Hindlimb muscle (tissue), 1 donor: Measurements from ENCODE around the gene VASH1. TPM values are rescaled to one million over a fixed set of nuclear protein-coding genes. Genes with fewer than 3 reads are reported as not detected.

Experiments used
- DNase-seq: peaks from one replicate; pipeline ENCODE4 v3.0.0-alpha.2; 2013
- polyA plus RNA-seq: library from polyadenylated mRNA; unstranded; fragments of 120-200 nt; gene quantifications from one replicate; pipeline ENCODE4 v1.2.1, GENCODE V29; 2013; ENCODE audit not compliant: insufficient read length

VASH1 gene
- polyA plus RNA-seq, 1 donor: 51.4 TPM

- no peak for DNase-seq
Observed at GRCh38 chr14:76742966-76743365, 18.3 kb upstream of the VASH1 start.

DNA sequence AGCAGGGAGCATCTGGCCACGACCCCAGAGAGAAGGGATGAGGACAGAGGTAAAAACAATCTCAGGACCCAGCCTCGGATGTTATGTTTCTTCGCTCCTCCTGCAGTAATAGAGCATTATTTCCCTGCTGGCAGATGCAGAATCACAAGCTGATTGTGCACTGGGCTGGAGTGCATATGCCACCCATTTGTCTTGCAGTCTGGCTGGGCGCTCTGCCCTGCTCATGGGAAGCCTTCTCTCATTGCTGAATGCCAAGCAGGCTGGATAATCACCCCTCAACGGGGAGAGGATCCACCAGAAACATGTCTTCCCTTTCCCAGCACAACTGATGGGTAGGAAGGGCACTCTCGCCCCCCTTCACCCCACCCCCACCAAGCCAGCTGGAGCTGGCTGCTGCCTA is 8.5 kb upstream of the VASH1 start:
- no peak for DNase-seq

GRCh38 chr14:76753541-76754198 is 7.6 kb upstream of the VASH1 start:
- DNase-seq: no peak

GRCh38 chr14:76754586-76754985 is 6.7 kb upstream of the VASH1 start:
- no peak for DNase-seq

GRCh38 chr14:76755610-76756370 is 5.5 kb upstream of the VASH1 start:
- no peak for DNase-seq

- no peak for DNase-seq
Observed at GRCh38 chr14:76756371-76756750, 4.9 kb upstream of the VASH1 start.

DNA sequence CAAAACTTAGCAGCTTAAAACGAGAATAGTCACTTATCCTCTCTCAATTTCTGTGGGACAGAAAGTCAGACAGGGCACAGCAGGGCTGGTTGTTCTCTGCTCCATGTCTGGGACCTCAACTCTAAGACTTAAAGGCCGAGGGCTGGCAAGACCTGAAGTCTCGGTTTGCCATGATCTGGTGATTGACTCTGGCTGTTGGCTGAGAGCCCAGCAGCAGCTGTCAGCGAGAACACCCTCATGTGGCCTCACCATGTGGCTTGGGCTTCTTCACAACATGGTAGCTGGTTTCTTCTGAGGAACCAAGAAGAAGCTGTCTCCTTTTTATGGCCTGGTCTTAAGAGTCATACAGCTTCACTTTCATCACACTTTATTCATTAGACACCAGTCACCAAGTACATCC is 1.7 kb upstream of the VASH1 start:
- DNase-seq: no peak

DNA sequence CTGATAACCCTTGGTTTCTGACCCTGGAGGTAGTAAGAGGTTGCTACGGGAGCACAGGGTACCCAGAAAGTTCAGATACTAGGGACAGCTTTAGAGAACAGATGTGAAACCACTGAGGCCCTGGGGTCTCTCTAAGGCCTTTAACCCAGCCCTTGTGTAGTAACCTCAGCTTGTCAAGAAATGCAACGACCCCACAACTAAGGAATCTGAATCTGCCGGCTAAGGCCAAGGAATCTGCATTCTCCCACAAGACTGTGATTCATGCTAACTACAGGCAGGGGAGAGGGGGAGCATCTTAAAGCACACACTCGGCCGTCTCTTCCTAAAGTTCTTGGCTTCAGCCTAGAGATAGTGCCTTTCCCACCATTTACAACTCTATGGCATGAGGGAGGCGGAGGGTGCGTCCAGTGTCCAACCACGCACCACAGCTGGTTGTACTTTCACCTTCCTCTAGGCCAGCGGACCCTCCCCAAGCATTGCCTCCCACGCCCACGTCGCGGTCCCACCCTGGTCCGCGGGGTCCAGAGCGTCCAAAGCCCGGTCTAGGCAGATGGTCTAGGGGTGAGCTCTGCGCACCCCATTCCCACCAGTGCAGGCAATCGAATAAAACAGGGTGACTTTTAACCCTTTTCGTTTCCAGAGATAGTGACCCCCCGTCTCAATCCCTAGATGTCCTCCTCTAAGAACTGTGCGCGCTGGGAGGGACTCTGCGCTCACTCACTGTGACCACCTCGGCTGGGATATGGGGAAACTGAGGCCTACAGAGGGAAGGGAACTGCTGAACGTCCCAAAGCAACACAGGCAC is 735 bp upstream of the VASH1 start:
- DNase-seq: no peak

- no peak for DNase-seq
Observed at GRCh38 chr14:76761960-76762410, 717 bp downstream of the VASH1 start.

GRCh38 chr14:76762411-76763095 is 1.3 kb downstream of the VASH1 start:
- DNase-seq: no peak

DNA sequence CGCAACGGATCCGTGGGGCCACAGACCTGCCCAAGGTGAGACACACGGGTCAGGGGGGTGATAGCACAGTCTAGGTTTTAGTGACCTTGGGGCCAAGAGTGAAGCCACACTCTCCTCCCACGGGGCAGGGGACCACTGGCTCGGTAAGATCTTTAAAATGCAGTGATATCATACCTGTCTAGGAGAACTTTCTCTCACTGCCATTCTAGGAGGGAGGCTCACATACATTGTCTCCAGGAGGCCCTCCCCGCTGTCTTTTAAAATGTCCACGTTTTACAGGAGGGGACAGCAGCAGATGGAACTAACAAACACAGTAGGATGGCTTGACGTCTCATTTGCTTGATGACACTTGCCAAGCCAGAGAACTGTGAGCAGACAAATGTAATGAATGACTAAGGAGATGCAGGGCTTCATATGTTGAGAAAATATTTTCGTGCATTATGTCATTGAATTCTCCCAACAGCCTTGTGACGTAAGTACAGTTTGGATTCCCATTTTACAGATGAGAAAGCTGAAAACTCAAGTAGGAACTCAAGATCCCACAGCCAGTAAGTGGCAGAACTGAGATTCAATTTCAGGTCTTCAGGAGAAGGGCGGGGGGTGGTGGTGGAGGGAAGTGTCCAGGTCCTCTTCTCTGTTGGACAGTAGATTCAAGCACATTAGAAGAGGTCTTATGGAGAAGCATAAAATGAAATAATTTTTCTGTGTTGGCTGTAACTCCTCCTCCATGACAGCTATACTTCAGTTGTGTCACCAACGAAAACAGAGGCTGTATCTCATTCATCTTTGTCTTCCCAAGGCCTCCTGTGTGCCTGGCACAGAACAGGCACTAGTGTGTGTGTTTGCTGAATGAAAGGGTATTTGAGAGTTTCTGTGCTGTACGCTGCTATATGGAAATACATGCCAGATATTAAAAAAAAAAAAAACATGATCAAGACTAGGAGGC is 2.1 kb downstream of the VASH1 start:
- no peak for DNase-seq

GRCh38 chr14:76765461-76765931 is 4.2 kb downstream of the VASH1 start:
- no peak for DNase-seq

GRCh38 chr14:76767681-76768656 is 6.7 kb downstream of the VASH1 start:
- peak; percentile 42 for DNase-seq

DNA sequence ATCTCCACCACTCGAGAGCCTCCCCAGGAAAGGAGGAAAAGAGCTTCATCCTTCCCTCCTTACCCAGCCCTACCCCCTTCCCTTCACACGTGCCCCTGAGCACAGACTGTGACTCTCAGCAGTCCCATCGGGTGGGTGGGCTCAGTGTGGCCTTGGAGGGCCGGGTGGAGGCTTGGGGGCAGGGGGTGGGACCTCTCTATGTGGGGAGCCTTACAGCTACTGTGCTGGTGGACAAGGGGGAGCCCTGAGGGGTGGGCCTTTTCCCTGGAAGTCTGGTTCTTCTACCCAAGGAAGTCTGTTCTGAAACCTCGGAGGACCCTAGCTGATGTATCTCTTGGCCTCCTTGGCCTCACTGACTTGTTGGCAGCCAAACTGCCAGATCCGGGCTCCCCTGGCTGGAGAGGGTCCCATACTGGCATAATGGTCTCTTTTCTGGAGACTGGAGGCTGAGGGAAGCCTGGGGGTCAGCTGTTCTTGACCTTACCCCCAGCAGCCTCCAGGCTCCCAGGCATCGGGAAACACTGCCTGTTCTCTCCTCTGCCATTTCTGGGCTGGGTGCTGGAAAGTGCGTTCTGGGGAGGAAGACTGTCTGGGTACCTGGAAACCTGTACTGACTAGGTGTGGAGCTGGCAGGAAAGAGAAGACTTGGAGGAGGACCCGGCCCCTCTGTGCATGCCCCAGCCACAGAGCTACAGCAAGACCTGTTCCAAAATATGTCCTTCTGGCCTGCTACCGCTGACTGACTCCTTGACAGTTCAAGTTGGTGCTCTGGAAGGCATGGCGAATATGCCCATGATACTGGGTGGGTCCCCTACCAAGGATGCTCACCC is 7.6 kb downstream of the VASH1 start:
- DNase-seq: no peak

GRCh38 chr14:76769636-76770292 is 8.5 kb downstream of the VASH1 start:
- no peak for DNase-seq

DNA sequence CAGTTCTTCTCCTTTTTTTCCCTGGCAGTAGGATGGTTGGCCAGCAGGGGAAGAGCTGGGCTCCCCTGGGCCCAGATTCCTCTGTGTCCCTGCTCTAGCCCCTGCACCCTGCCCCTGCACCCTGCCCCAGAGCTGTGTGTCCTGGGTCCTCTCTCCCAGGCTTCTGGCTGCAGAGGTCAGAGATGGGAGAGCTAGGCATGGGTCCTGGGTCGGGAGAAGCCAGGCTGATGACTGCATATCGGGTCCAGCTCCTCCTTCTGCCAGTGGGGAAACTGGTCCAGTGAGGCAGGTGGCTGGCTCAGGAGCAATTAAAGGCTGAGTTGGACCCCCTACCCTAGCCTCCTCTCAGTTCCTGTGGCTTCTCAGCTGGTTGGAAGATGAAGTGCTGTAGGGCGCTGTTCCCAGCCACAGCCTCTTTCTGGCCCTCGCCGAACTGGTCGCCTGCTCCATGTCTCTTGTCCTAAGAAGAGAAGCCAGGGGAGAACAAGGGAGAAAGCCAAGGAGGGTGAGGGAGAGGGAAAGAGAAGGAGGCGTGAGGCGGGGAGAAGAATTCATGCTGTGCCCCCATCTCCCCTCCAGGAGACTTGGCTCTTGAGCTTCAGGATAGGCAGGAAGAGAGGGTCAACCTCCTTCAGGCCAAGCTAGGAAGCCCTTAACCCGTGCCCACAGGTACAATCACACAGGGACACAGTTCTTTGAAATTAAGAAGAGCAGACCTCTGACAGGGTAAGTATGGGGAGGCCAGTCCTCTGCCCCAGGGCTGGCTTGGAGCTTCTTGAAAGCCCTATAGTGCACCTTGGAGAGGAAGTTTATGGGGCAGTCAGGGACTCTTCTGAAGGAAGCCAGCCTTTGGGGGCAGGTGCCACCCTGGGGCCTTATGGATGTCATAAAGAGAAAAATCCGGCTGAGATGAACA is 9.5 kb downstream of the VASH1 start:
- DNase-seq: no peak

- no peak for DNase-seq
Observed at GRCh38 chr14:76771437-76771980, 10.2 kb downstream of the VASH1 start.
